IPS-11a (cell line): Measurements from ENCODE around the gene TMEM132D.
"Not testable (repeated sequence)": the region's sequence is repeated elsewhere in the genome, so short reads cannot be mapped to it uniquely, and the experiment has no call there.

ENCODE experiments used
- H3K4me3 ChIP-seq: one replicate; pipeline ENCODE4 v1.5.1; 2013; ENCODE audit warnings: low read depth, low read length, control low read depth

TMEM132D gene

GRCh38 chr12:129903956-129904829, at the start of gene TMEM132D:
TSS of gene TMEM132D (minus strand) at chr12:129904025.
- H3K4me3 ChIP-seq: peak within 1 kb of the TSS; percentile 71

- no peak overlapping the region for H3K4me3 ChIP-seq
Measured at GRCh38 chr12:129949651-129950050, 45.8 kb upstream of the TMEM132D start.

GRCh38 chr12:129941618-129942017, 37.8 kb upstream of the TMEM132D start:
- H3K4me3 ChIP-seq: no peak overlapping the region

- H3K4me3 ChIP-seq: no peak overlapping the region
Measured at GRCh38 chr12:129938089-129938488, 34.3 kb upstream of the TMEM132D start.

- no peak overlapping the region for H3K4me3 ChIP-seq
Measured at GRCh38 chr12:129937426-129937825, 33.6 kb upstream of the TMEM132D start.

- no peak overlapping the region for H3K4me3 ChIP-seq
Measured at GRCh38 chr12:129928643-129929042, 24.8 kb upstream of the TMEM132D start.

- H3K4me3 ChIP-seq: no peak overlapping the region
Measured at GRCh38 chr12:129927316-129927900, 23.6 kb upstream of the TMEM132D start.

GRCh38 chr12:129911428-129912049, 7.7 kb upstream of the TMEM132D start:
- no peak overlapping the region for H3K4me3 ChIP-seq

- H3K4me3 ChIP-seq: no peak overlapping the region
Measured at GRCh38 chr12:129909051-129910020, 5.5 kb upstream of the TMEM132D start.

GRCh38 chr12:129903092-129903945, 506 bp downstream of the TMEM132D start:
- peak overlapping the region; percentile 71 for H3K4me3 ChIP-seq

GRCh38 chr12:129902371-129903091, 1.3 kb downstream of the TMEM132D start:
- H3K4me3 ChIP-seq: peak overlapping the region; percentile 71

- H3K4me3 ChIP-seq: no peak overlapping the region
Measured at GRCh38 chr12:129901254-129901653, 2.6 kb downstream of the TMEM132D start.

GRCh38 chr12:129900306-129900705, 3.5 kb downstream of the TMEM132D start:
- no peak overlapping the region for H3K4me3 ChIP-seq

GRCh38 chr12:129899045-129899444, 4.8 kb downstream of the TMEM132D start:
- H3K4me3 ChIP-seq: not testable (repeated sequence)

GRCh38 chr12:129893691-129894090, 10.1 kb downstream of the TMEM132D start:
- H3K4me3 ChIP-seq: no peak overlapping the region

- no peak overlapping the region for H3K4me3 ChIP-seq
Measured at GRCh38 chr12:129887101-129887500, 16.7 kb downstream of the TMEM132D start.

GRCh38 chr12:129886541-129886940, 17.3 kb downstream of the TMEM132D start:
- H3K4me3 ChIP-seq: no peak overlapping the region

- H3K4me3 ChIP-seq: no peak overlapping the region
Measured at GRCh38 chr12:129885287-129885686, 18.5 kb downstream of the TMEM132D start.

GRCh38 chr12:129877411-129877810, 26.4 kb downstream of the TMEM132D start:
- H3K4me3 ChIP-seq: no peak overlapping the region
